GM23338 (cell line): ENCODE data around the gene DPF3. TPM values are rescaled to one million over a fixed set of nuclear protein-coding genes. Genes with fewer than 3 reads are reported as not detected.

Experiments
- ATAC-seq: fragments of 200-7000 bp; cut with Tn5 transposase; 3 replicates; pipeline ENCODE4 v1.9.1; 2020
- DNase-seq: peaks from one replicate; pipeline ENCODE4 v3.0.0-alpha.2; 2015; ENCODE audit warnings: low spot score
- H2AFZ ChIP-seq: fragments of 200-600 bp; sonication (generic); 2 replicates; pipeline ENCODE4 v1.8.0; 2016; ENCODE audit warnings: antibody characterized with exemption, mild to moderate bottlenecking, moderate library complexity
- H3F3A ChIP-seq: fragments of 200-600 bp; sonication (generic); replicated peaks from 2 replicates; pipeline ENCODE4 v1.8.0; 2017; ENCODE audit warnings: antibody characterized with exemption, mixed run types, low read depth
- H3K27ac ChIP-seq: fragments of 200-600 bp; sonication (generic); 2 replicates; pipeline ENCODE4 v1.6.1; 2016; ENCODE audit warnings: low read depth
- H3K27me3 ChIP-seq: fragments of 200-600 bp; sonication (generic); 2 replicates; pipeline ENCODE4 v1.8.0; 2016; ENCODE audit warnings: mild to moderate bottlenecking, mixed run types, moderate library complexity; ENCODE audit not compliant: insufficient read depth
- H3K36me3 ChIP-seq: fragments of 200-600 bp; sonication (generic); 2 replicates; pipeline ENCODE4 v1.8.0; 2016; ENCODE audit warnings: mild to moderate bottlenecking; ENCODE audit not compliant: insufficient read depth
- H3K4me1 ChIP-seq: fragments of 200-600 bp; sonication (generic); 2 replicates; pipeline ENCODE4 v1.8.0; 2016; ENCODE audit warnings: mild to moderate bottlenecking, moderate library complexity; ENCODE audit not compliant: insufficient read depth
- H3K4me2 ChIP-seq: fragments of 200-600 bp; sonication (generic); 2 replicates; pipeline ENCODE4 v1.7.1; 2017; ENCODE audit warnings: mixed run types
- H3K4me3 ChIP-seq: fragments of 200-600 bp; sonication (generic); 2 replicates; pipeline ENCODE4 v1.6.1; 2016; ENCODE audit warnings: mixed run types
- H3K79me2 ChIP-seq: fragments of 200-600 bp; sonication (generic); replicated peaks from 2 replicates; pipeline ENCODE4 v1.8.0; 2017; ENCODE audit warnings: mild to moderate bottlenecking; ENCODE audit not compliant: insufficient read depth
- H3K9me2 ChIP-seq: fragments of 200-600 bp; sonication (generic); 2 replicates; pipeline ENCODE4 v1.8.0; 2017; ENCODE audit not compliant: insufficient read depth
- H4K20me1 ChIP-seq: fragments of 200-600 bp; sonication (generic); replicated peaks from 2 replicates; pipeline ENCODE4 v1.8.0; 2017; ENCODE audit warnings: mild to moderate bottlenecking; ENCODE audit not compliant: insufficient read depth
- H3K27ac Mint-ChIP-seq: 2 replicates; pipeline ENCODE4 v1.8.0; 2020; ENCODE audit warnings: inconsistent platforms, mild to moderate bottlenecking, moderate library complexity, mixed read lengths
- H3K27me3 Mint-ChIP-seq: 3 replicates; pipeline ENCODE4 v1.8.0; 2022; ENCODE audit warnings: low read depth, mild to moderate bottlenecking, moderate library complexity, mixed read lengths, inconsistent platforms; ENCODE audit not compliant: insufficient read depth, poor library complexity
- H3K36me3 Mint-ChIP-seq: 3 replicates; pipeline ENCODE4 v1.8.0; 2021; ENCODE audit warnings: low read depth, mild to moderate bottlenecking, inconsistent platforms, moderate library complexity, mixed read lengths
- H3K4me1 Mint-ChIP-seq: 3 replicates; pipeline ENCODE4 v1.8.0; 2020; ENCODE audit warnings: mild to moderate bottlenecking, inconsistent platforms, mixed read lengths
- H3K4me3 Mint-ChIP-seq: 3 replicates; pipeline ENCODE4 v1.8.0; 2021; ENCODE audit warnings: moderate library complexity, mild to moderate bottlenecking, inconsistent platforms, mixed read lengths
- H3K9me3 Mint-ChIP-seq: 3 replicates; pipeline ENCODE4 v1.8.0; 2020; ENCODE audit warnings: moderate library complexity, mild to moderate bottlenecking, inconsistent platforms, mixed read lengths
- CREB1 ChIP-seq: fragments of 250-450 bp; sonication (Bioruptor Pico); IDR thresholded peaks from 2 replicates; pipeline ENCODE4 v1.5.0; 2020; ENCODE audit warnings: low read depth, mild to moderate bottlenecking, moderate library complexity
- EZH2 ChIP-seq: fragments of 200-600 bp; sonication (generic); IDR thresholded peaks from one replicate; pipeline ENCODE4 v1.8.0; 2017; ENCODE audit warnings: antibody characterized with exemption, mild to moderate bottlenecking, low read depth; ENCODE audit not compliant: unreplicated experiment
- EZH2phosphoT487 ChIP-seq: fragments of 200-600 bp; sonication (generic); IDR thresholded peaks from one replicate; pipeline ENCODE4 v1.8.1; 2018; ENCODE audit warnings: antibody characterized with exemption; ENCODE audit not compliant: unreplicated experiment
- JUNB ChIP-seq: IDR thresholded peaks from one replicate; pipeline ENCODE4 v1.6.1; 2016; ENCODE audit warnings: antibody characterized with exemption; ENCODE audit not compliant: unreplicated experiment
- NANOG ChIP-seq: IDR thresholded peaks from 2 replicates; pipeline ENCODE4 v1.6.1; 2016; ENCODE audit warnings: antibody characterized with exemption, borderline replicate concordance
- POLR2AphosphoS5 ChIP-seq: IDR thresholded peaks from 2 replicates; pipeline ENCODE4 v1.6.1; 2016; ENCODE audit warnings: antibody characterized with exemption, low read depth
- STAT1 ChIP-seq: IDR thresholded peaks from one replicate; pipeline ENCODE4 v1.6.1; 2016; ENCODE audit warnings: antibody characterized with exemption; ENCODE audit not compliant: unreplicated experiment
- ZNF114 ChIP-seq: fragments of 250-450 bp; sonication (Bioruptor Pico); IDR thresholded peaks from 2 replicates; pipeline ENCODE4 v1.5.0; 2020; ENCODE audit warnings: mild to moderate bottlenecking, moderate library complexity
- ZNF331 ChIP-seq: fragments of 250-450 bp; sonication (Bioruptor Pico); IDR thresholded peaks from 2 replicates; pipeline ENCODE4 v1.5.0; 2020; ENCODE audit warnings: low read depth, mild to moderate bottlenecking, moderate library complexity
- polyA plus RNA-seq: library from polyadenylated mRNA; unstranded; fragments of >200 nt; fragmentation: Nextera tagmentation; extraction: Ambion mirVana; gene quantifications from 2 replicates; pipeline ENCODE4 v1.2.1, GENCODE V29; 2016
- total RNA-seq: library from RNA; depleted of rRNA; stranded (reverse); fragments of >200 nt; shearing (Covaris generic); gene quantifications from 2 replicates; pipeline ENCODE4 v1.2.3, GENCODE V29; 2014
- TF ChIP-seq, protein P1 (sequence below): IDR thresholded peaks from 2 replicates; pipeline ENCODE4 v1.6.1; 2016; ENCODE audit warnings: antibody characterized with exemption
- TF ChIP-seq, protein P2 (sequence below): fragments of 250-450 bp; sonication (Bioruptor Pico); IDR thresholded peaks from 2 replicates; pipeline ENCODE4 v1.5.0; 2020; ENCODE audit warnings: mild to moderate bottlenecking, moderate library complexity
- TF ChIP-seq, protein P3 (sequence below): IDR thresholded peaks from one replicate; pipeline ENCODE4 v1.6.1; 2018; ENCODE audit warnings: antibody characterized with exemption; ENCODE audit not compliant: unreplicated experiment
- TF ChIP-seq, protein P4 (sequence below), 2 experiments: fragments of 200-600 bp in 1 of 2; sonication (generic) in 1 of 2; conservative IDR thresholded peaks; 2 replicates each; pipeline versions ENCODE4 v1.5.1 to v1.6.1; 2016 to 2017; ENCODE audit warnings: antibody characterized with exemption in 2 of 2, low read depth in 2 of 2, mild to moderate bottlenecking in 2 of 2, moderate library complexity in 1 of 2

Gene DPF3
- total and polyA plus RNA-seq, 2 experiments from 2014 or later = 0.18 to 1.0 TPM

DNA sequence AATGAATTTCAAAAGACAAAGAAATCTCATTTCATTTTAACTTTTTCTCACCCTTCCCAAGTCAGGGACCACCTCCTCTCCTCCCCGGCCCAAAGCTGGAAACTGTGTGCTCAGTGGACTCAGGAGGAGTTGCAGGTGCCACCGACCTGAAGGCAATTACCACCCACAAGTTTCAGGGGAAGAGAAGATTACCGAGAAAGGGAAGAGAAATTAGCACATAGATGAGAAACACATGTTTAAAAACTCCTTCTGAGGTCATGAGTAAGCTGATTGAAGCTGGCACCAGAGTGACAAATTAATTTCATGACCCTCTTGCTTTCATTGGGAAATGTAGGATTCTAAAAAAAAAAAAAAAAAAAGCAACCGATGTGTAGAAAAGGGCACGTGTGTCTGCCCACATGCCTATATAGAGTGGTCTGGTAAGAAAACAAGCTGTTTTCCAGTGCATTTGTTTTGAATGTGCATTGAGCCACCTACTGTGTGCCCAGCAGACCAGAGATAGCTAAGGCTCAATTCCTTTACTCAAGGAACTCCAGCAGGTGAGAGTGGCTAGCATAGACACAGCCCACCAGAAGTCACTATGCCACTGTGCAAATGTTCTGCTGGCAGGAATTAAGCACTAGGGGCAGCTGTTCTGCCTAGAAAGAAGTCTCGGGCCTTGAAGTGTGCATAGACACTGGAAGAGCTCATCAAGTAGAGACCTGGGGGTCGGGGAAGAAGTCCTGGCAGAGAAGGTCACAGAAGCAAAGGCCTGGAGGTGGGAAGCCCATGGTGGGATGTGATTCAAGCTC, 30.5 kb downstream of the DPF3 start:
- H3K36me3 ChIP-seq = no peaks in the 10 kb centered on the region
- H3K36me3 Mint-ChIP-seq = no peaks in the 10 kb centered on the region
- H3K27me3 ChIP-seq = no peaks in the 10 kb centered on the region
- H2AFZ ChIP-seq = no peak overlapping the region
- H4K20me1 ChIP-seq = no peaks in the 10 kb centered on the region
- H3K9me3 Mint-ChIP-seq = no peaks in the 10 kb centered on the region; the same call in 2 of the 3 replicates
- H3K27ac Mint-ChIP-seq = no peak overlapping the region
- no peaks in the 10 kb centered on the region for H3K4me1 Mint-ChIP-seq
- peaks cover 6% of the 10 kb centered on the region for H3K27me3 Mint-ChIP-seq
- TF ChIP-seq NANOG (no peak), CREB1 (no peak), JUNB (no peak), ZNF114 (CRISPR knock-in tag) (no peak), STAT1 (no peak), POLR2AphosphoS5 (no peak), ZNF331 (CRISPR knock-in tag) (no peak), EZH2 (no peak), EZH2phosphoT487 (no peak)
- TF ChIP-seq, protein P1, sequence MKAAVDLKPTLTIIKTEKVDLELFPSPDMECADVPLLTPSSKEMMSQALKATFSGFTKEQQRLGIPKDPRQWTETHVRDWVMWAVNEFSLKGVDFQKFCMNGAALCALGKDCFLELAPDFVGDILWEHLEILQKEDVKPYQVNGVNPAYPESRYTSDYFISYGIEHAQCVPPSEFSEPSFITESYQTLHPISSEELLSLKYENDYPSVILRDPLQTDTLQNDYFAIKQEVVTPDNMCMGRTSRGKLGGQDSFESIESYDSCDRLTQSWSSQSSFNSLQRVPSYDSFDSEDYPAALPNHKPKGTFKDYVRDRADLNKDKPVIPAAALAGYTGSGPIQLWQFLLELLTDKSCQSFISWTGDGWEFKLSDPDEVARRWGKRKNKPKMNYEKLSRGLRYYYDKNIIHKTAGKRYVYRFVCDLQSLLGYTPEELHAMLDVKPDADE = no peak
- TF ChIP-seq, protein P2, sequence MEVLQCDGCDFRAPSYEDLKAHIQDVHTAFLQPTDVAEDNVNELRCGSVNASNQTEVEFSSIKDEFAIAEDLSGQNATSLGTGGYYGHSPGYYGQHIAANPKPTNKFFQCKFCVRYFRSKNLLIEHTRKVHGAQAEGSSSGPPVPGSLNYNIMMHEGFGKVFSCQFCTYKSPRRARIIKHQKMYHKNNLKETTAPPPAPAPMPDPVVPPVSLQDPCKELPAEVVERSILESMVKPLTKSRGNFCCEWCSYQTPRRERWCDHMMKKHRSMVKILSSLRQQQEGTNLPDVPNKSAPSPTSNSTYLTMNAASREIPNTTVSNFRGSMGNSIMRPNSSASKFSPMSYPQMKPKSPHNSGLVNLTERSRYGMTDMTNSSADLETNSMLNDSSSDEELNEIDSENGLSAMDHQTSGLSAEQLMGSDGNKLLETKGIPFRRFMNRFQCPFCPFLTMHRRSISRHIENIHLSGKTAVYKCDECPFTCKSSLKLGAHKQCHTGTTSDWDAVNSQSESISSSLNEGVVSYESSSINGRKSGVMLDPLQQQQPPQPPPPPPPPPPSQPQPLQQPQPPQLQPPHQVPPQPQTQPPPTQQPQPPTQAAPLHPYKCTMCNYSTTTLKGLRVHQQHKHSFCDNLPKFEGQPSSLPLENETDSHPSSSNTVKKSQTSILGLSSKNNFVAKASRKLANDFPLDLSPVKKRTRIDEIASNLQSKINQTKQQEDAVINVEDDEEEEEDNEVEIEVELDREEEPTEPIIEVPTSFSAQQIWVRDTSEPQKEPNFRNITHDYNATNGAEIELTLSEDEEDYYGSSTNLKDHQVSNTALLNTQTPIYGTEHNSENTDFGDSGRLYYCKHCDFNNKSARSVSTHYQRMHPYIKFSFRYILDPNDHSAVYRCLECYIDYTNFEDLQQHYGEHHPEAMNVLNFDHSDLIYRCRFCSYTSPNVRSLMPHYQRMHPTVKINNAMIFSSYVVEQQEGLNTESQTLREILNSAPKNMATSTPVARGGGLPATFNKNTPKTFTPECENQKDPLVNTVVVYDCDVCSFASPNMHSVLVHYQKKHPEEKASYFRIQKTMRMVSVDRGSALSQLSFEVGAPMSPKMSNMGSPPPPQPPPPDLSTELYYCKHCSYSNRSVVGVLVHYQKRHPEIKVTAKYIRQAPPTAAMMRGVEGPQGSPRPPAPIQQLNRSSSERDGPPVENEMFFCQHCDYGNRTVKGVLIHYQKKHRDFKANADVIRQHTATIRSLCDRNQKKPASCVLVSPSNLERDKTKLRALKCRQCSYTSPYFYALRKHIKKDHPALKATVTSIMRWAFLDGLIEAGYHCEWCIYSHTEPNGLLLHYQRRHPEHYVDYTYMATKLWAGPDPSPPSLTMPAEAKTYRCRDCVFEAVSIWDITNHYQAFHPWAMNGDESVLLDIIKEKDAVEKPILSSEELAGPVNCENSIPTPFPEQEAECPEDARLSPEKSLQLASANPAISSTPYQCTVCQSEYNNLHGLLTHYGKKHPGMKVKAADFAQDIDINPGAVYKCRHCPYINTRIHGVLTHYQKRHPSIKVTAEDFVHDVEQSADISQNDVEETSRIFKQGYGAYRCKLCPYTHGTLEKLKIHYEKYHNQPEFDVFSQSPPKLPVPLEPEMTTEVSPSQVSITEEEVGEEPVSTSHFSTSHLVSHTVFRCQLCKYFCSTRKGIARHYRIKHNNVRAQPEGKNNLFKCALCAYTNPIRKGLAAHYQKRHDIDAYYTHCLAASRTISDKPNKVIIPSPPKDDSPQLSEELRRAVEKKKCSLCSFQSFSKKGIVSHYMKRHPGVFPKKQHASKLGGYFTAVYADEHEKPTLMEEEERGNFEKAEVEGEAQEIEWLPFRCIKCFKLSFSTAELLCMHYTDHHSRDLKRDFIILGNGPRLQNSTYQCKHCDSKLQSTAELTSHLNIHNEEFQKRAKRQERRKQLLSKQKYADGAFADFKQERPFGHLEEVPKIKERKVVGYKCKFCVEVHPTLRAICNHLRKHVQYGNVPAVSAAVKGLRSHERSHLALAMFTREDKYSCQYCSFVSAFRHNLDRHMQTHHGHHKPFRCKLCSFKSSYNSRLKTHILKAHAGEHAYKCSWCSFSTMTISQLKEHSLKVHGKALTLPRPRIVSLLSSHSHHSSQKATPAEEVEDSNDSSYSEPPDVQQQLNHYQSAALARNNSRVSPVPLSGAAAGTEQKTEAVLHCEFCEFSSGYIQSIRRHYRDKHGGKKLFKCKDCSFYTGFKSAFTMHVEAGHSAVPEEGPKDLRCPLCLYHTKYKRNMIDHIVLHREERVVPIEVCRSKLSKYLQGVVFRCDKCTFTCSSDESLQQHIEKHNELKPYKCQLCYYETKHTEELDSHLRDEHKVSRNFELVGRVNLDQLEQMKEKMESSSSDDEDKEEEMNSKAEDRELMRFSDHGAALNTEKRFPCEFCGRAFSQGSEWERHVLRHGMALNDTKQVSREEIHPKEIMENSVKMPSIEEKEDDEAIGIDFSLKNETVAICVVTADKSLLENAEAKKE (CRISPR knock-in tag) = no peak
- TF ChIP-seq, protein P3, sequence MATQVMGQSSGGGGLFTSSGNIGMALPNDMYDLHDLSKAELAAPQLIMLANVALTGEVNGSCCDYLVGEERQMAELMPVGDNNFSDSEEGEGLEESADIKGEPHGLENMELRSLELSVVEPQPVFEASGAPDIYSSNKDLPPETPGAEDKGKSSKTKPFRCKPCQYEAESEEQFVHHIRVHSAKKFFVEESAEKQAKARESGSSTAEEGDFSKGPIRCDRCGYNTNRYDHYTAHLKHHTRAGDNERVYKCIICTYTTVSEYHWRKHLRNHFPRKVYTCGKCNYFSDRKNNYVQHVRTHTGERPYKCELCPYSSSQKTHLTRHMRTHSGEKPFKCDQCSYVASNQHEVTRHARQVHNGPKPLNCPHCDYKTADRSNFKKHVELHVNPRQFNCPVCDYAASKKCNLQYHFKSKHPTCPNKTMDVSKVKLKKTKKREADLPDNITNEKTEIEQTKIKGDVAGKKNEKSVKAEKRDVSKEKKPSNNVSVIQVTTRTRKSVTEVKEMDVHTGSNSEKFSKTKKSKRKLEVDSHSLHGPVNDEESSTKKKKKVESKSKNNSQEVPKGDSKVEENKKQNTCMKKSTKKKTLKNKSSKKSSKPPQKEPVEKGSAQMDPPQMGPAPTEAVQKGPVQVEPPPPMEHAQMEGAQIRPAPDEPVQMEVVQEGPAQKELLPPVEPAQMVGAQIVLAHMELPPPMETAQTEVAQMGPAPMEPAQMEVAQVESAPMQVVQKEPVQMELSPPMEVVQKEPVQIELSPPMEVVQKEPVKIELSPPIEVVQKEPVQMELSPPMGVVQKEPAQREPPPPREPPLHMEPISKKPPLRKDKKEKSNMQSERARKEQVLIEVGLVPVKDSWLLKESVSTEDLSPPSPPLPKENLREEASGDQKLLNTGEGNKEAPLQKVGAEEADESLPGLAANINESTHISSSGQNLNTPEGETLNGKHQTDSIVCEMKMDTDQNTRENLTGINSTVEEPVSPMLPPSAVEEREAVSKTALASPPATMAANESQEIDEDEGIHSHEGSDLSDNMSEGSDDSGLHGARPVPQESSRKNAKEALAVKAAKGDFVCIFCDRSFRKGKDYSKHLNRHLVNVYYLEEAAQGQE = no peak
- TF ChIP-seq, protein P4, sequence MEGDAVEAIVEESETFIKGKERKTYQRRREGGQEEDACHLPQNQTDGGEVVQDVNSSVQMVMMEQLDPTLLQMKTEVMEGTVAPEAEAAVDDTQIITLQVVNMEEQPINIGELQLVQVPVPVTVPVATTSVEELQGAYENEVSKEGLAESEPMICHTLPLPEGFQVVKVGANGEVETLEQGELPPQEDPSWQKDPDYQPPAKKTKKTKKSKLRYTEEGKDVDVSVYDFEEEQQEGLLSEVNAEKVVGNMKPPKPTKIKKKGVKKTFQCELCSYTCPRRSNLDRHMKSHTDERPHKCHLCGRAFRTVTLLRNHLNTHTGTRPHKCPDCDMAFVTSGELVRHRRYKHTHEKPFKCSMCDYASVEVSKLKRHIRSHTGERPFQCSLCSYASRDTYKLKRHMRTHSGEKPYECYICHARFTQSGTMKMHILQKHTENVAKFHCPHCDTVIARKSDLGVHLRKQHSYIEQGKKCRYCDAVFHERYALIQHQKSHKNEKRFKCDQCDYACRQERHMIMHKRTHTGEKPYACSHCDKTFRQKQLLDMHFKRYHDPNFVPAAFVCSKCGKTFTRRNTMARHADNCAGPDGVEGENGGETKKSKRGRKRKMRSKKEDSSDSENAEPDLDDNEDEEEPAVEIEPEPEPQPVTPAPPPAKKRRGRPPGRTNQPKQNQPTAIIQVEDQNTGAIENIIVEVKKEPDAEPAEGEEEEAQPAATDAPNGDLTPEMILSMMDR (conservative IDR thresholded peaks at IDR 0.05; ENCODE audit: low read depth in 2 of 2) = no peak; a peak in 1 of 4 replicates
- H3K79me2 ChIP-seq = no peaks in the 10 kb centered on the region
- H3K4me3 Mint-ChIP-seq = no peak overlapping the region
- H3K4me3 ChIP-seq = no peak overlapping the region
- no peaks in the 10 kb centered on the region for H3K9me2 ChIP-seq
- no peak for ATAC-seq
- H3K4me2 ChIP-seq = no peak overlapping the region
- no peak overlapping the region for H3K27ac ChIP-seq
- DNase-seq = no peak
- H3K4me1 ChIP-seq = no peaks in the 10 kb centered on the region
- H3F3A ChIP-seq = no peaks in the 10 kb centered on the region
